Esophagus muscularis mucosa (tissue), 4 donors: ENCODE results near the gene TCAIM. TPM values are rescaled to one million over a fixed set of nuclear protein-coding genes. Genes with fewer than 3 reads are reported as not detected.

Source experiments
- DNase-seq: peaks from one replicate; pipeline ENCODE4 v3.0.0-alpha.2; 2017; ENCODE audit errors: extremely low spot score
- H3K27ac ChIP-seq, 4 donors: fragments of 200-600 bp; sonication (generic); replicated peaks in 1 of 4; 1 replicate in 3 of 4; 2 replicates in 1 of 4; pipeline ENCODE4 v1.5.1; 2016 to 2019; ENCODE audit warnings: mild to moderate bottlenecking in 1 of 4
- H3K27me3 ChIP-seq, 4 donors: fragments of 200-600 bp; sonication (generic); one replicate each; pipeline versions ENCODE4 v1.5.1 to v1.6.0; 2016 to 2019
- H3K36me3 ChIP-seq, 4 donors: fragments of 200-600 bp; sonication (generic); one replicate each; pipeline ENCODE4 v1.5.1; 2016 to 2019
- H3K4me1 ChIP-seq, 4 donors: fragments of 200-600 bp; sonication (generic); one replicate each; pipeline ENCODE4 v1.5.1; 2016 to 2019
- H3K4me3 ChIP-seq, 4 donors: fragments of 200-600 bp; sonication (generic); 1 replicate in 2 of 4; 2 replicates in 2 of 4; pipeline ENCODE4 v1.5.1; 2016 to 2019; ENCODE audit warnings: mild to moderate bottlenecking in 4 of 4, moderate library complexity in 1 of 4
- H3K9me3 ChIP-seq, 4 donors: fragments of 200-600 bp; sonication (generic); 1 replicate in 3 of 4; 2 replicates in 1 of 4; pipeline ENCODE4 v1.5.1; 2016 to 2019
- CTCF ChIP-seq, 3 experiments: fragments of 200-600 bp in 2 of 3; fragments of 450-650 bp in 1 of 3; sonication (generic) in 2 of 3; IDR thresholded peaks; one replicate each; pipeline ENCODE4 v1.5.1; 2017 to 2019; ENCODE audit warnings: antibody characterized with exemption in 3 of 3, mild to moderate bottlenecking in 2 of 3, moderate library complexity in 1 of 3
- EP300 ChIP-seq: sonication (generic); formaldehyde crosslinking; IDR thresholded peaks from one replicate; pipeline ENCODE4 v1.6.1; 2017; ENCODE audit warnings: antibody characterized with exemption
- POLR2A ChIP-seq: fragments of 450-650 bp; IDR thresholded peaks from one replicate; pipeline ENCODE4 v1.6.1; 2017; ENCODE audit warnings: antibody characterized with exemption, moderate library complexity, mild to moderate bottlenecking, low read depth
- POLR2AphosphoS5 ChIP-seq, 2 donors: sonication (generic); formaldehyde crosslinking; IDR thresholded peaks; one replicate each; pipeline ENCODE4 v1.6.1; 2017; ENCODE audit warnings: antibody characterized with exemption in 2 of 2
- WGBS: methylation state at CpG from one replicate; pipeline ENCODE4 v1.1.5; 2018; 5-methylcytosine and 5-hydroxymethylcytosine counted together
- intact Hi-C: fragments of 100-400 bp; cut with DNase I; formaldehyde crosslinking; loops from one replicate; pipeline ENCODE4 v1.15.1; 2023
- total RNA-seq, 4 donors: library from RNA; depleted of rRNA; stranded (reverse); fragments of >200 nt; gene quantifications; one replicate each; pipeline versions ENCODE4 v1.1.0 to v1.2.1, GENCODE V29; 2016

Gene TCAIM
- total RNA-seq, 4 donors from 2014 or later, result 32.0 to 46.4 (median 36.5) TPM

DNA sequence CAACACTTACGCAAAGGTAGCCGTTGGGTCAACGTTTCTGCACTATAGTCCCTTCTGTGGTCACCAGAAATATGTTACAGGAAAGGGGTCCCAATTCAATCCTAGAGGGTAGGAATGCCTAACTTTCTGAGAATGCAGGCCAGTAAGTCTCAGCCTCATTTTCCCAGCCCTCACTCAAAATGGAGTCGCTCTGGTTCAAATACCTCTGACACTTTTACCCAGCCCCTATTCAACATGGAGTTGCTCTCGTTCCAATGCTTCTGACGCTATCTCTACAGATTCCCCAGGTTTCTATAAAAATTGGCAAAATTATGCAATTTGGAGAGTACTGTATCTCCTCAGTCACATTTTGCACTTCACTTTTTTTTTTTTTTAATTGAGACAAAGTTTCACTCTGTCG lies 99.2 kb downstream of the TCAIM start:
- H3K27ac ChIP-seq, result no peak overlapping the region
- H3K9me3 ChIP-seq, result no peaks in the 10 kb centered on the region
- intact Hi-C loops, result no loop called here
- H3K36me3 ChIP-seq, result peaks cover 0 to 6% (median 0%) of the 10 kb centered on the region in 4 donors
- no peak for TF ChIP-seq POLR2AphosphoS5 (IDR thresholded peaks at IDR 0.05)
- TF ChIP-seq CTCF (IDR thresholded peaks at IDR 0.05), result no peak
- TF ChIP-seq POLR2A, result no peak
- TF ChIP-seq EP300, result no peak
- no peak for DNase-seq
- no peaks in the 10 kb centered on the region for H3K27me3 ChIP-seq
- H3K4me3 ChIP-seq, result no peak overlapping the region
- 90% methylated on average over 7 of the region's 7 CpGs for WGBS
- H3K4me1 ChIP-seq, result peaks cover 10 to 24% (median 19%) of the 10 kb centered on the region in 4 donors

DNA sequence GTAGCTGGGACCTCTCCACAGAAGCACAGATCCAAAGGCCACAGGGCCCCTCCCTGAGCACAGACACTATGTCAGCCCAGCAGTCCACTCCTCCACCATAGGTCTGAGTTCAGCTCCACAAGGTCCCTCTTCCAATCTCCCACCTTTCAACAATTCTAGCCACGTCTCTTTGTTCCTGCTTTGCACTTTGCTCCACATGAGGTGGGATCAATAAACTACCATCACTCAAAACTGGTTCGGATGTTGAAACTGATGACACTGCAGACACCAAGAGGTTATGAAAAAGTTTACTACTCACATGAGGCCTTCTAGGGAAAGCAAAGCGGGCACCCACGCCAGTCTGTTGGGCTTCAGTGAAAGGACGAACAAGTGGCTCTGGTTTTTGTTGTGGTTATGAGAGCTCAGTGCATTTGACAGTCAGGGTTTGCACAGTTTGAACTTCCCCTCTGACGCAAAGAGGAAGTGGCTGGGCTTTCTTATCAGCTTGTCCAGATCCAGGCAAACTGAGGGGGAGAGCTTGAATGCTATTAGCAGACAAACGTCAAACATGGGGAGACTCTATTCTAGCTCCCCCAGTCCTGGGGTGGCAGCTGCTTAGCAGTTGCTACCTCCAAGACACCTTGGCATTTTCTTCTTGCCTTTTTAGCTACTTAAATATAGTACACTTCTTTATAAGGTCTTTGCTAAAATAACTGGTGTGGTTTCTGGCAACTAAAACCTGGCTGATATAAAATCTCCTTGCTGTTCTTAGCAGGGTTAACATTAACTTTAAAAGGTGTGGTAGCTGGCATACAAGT lies 101.1 kb downstream of the TCAIM start:
- Histone ChIP-seq H3K4me1 (peaks cover 10 to 24% (median 19%) of the 10 kb centered on the region in 4 donors), H3K4me3 (peak overlapping the region in 3 of 4 donors; percentile 25 to 31 (median 29)), H3K36me3 (peaks cover 0 to 18% (median 8%) of the 10 kb centered on the region in 4 donors), H3K9me3 (no peaks in the 10 kb centered on the region), H3K27me3 (no peaks in the 10 kb centered on the region), H3K27ac (peak overlapping the region; percentile 71 to 81 (median 78))
- intact Hi-C loops, result no loop called here
- TF ChIP-seq CTCF (IDR thresholded peaks at IDR 0.05) (no peak), POLR2A (no peak), POLR2AphosphoS5 (IDR thresholded peaks at IDR 0.05) (peak; percentile 77)
- peak; percentile 93 for DNase-seq
- WGBS, result 43% methylated on average over 7 of the region's 7 CpGs

DNA sequence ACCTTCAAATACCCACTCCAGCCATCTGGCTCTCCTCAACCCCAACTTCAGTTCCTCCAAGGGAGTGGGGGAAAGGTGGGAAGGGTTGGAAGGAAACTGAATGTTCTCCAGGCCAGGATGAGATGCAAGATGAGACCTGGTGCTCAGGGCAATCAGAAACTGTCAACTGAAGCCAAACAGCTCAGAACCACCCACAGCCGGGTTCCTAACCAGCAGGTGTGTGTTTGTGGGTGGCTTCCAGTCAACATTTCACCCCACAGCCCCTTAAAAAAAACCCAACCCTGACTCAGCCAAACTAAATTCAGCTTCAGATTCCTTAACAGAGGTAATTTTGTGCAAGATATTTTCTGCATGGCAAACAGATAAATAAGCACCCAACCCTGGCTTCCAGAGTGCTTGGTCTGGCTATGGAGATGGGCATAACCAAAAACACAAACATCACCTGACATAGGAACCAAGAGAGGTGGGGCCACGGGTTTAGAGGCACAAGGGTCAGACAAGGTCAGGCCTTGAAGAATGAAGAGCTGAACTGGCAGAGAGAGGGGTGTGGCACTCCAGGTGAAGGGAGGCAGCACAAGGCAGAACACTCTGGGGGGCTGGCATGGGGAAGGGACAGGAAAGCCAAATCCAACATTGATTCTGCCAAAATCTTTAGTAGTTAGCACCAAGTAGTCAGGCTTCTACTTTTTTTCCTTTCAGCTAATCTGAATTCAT lies 104.2 kb downstream of the TCAIM start:
- TF ChIP-seq POLR2AphosphoS5 (IDR thresholded peaks at IDR 0.05) (no peak), POLR2A (no peak), EP300 (no peak), CTCF (IDR thresholded peaks at IDR 0.05) (no peak)

DNA sequence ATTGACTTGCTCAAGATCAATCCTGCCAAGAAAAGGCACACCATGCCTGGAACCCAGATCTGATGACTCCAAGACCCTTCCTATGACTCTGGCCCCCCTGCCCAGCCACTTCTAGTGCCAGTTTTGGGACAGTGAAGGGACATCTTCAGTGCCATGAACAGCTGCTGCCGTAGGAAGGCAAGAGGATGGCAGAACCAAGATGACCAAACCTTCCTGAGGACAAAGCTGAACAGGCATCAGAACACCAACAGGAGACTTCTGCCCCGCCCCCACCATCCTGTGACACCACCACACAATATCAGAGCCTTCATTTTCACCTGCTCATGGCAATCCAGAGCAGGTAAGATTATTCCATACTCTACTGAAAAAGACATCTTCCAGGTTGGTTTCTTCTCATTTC lies 105.9 kb downstream of the TCAIM start:
- no peak overlapping the region for H3K27ac ChIP-seq
- no peak for TF ChIP-seq CTCF (IDR thresholded peaks at IDR 0.05)
- H3K4me3 ChIP-seq, result no peak overlapping the region
- intact Hi-C loops, result no loop called here
- 100% methylated on average over 2 of the region's 2 CpGs for WGBS
- no peak for DNase-seq
- H3K36me3 ChIP-seq, result peaks cover 31 to 63% (median 55%) of the 10 kb centered on the region in 4 donors
- H3K4me1 ChIP-seq, result peaks cover 4 to 19% (median 14%) of the 10 kb centered on the region in 4 donors
- H3K9me3 ChIP-seq, result no peaks in the 10 kb centered on the region
- no peaks in the 10 kb centered on the region for H3K27me3 ChIP-seq

More for the DNA sequence above, 104.2 kb downstream of the TCAIM start:
- Histone ChIP-seq H3K4me1 (peaks cover 10 to 24% (median 19%) of the 10 kb centered on the region in 4 donors), H3K27me3 (no peaks in the 10 kb centered on the region), H3K4me3 (no peak overlapping the region), H3K36me3 (peaks cover 14 to 46% (median 38%) of the 10 kb centered on the region in 4 donors), H3K9me3 (no peaks in the 10 kb centered on the region), H3K27ac (no peak overlapping the region)
- intact Hi-C loops, result no loop called here
- 86% methylated on average over 2 of the region's 2 CpGs for WGBS
- DNase-seq, result no peak
